Astrocyte (in vitro differentiated cells and primary cell): ENCODE results near the gene ARMH3.

Source experiments
- EZH2 ChIP-seq: IDR thresholded peaks from 2 replicates; pipeline ENCODE4 v1.6.1; 2012; ENCODE audit warnings: mild to moderate bottlenecking, low read length, inconsistent platforms; ENCODE audit not compliant: insufficient read depth
- TF ChIP-seq, protein P1 (sequence below): IDR thresholded peaks from 2 replicates; pipeline ENCODE4 v1.5.1; 2011; ENCODE audit warnings: low read depth, mild to moderate bottlenecking, inconsistent platforms, low read length, moderate library complexity; ENCODE audit not compliant: insufficient read depth

- TF ChIP-seq, protein P1, sequence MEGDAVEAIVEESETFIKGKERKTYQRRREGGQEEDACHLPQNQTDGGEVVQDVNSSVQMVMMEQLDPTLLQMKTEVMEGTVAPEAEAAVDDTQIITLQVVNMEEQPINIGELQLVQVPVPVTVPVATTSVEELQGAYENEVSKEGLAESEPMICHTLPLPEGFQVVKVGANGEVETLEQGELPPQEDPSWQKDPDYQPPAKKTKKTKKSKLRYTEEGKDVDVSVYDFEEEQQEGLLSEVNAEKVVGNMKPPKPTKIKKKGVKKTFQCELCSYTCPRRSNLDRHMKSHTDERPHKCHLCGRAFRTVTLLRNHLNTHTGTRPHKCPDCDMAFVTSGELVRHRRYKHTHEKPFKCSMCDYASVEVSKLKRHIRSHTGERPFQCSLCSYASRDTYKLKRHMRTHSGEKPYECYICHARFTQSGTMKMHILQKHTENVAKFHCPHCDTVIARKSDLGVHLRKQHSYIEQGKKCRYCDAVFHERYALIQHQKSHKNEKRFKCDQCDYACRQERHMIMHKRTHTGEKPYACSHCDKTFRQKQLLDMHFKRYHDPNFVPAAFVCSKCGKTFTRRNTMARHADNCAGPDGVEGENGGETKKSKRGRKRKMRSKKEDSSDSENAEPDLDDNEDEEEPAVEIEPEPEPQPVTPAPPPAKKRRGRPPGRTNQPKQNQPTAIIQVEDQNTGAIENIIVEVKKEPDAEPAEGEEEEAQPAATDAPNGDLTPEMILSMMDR: peak; percentile 24
- TF ChIP-seq EZH2: no peak
These were observed 212.6 kb downstream of the ARMH3 start, which contains the start of gene KCNIP2 for GRCh38 chr10:101843032-101844021.
